GM04503 (cell line): ENCODE data around the gene PDPR.
"Not testable (repeated sequence)": the region's sequence is repeated elsewhere in the genome, so short reads cannot be mapped to it uniquely, and the experiment has no call there.

Experiments used
- DNase-seq: peaks from one replicate; pipeline ENCODE4 v3.0.0-alpha.2; 2012; ENCODE audit warnings: low read depth

The PDPR gene

DNA sequence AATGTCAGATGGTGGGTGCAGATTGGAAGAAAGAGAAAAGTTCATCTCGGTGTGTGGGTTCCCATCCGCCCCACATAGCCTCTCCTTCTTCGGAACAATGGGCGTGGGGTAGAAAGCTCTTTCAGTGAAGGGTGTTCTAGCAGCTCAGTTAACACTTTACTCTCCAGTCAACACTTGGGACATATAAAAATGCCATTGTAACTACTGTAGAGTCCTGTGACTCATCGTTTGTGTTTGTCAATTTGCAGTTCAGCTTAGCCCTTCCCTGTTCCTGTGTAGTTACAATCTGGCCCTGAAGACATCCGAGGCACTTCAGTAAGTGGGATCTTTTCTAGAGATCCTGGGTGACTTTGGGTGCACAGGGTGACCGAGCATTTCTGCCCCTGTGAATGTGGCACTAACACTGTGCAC lies 47.9 kb downstream of the PDPR start:
- DNase-seq = peak; percentile 30

DNA sequence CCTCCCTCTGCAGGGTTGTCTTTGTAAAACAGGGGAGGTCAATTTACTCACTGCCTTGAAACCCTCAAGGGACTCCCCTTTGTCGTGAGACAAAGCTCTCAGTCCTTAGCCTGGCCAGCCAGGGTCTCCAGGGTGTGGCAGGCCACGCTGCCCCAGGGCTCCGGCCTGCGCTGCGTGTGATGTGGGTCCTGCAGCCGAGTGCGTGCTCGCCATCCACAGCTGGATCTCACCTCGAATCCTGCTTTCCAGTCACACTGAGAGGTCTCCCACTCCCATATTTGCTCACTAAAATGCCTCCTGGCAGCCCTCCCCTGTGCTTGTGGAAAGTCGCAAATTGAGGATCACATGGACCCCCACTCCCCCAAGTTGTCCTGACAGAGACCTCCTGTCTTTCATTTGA lies 49.5 kb downstream of the PDPR start:
- no peak for DNase-seq

DNA sequence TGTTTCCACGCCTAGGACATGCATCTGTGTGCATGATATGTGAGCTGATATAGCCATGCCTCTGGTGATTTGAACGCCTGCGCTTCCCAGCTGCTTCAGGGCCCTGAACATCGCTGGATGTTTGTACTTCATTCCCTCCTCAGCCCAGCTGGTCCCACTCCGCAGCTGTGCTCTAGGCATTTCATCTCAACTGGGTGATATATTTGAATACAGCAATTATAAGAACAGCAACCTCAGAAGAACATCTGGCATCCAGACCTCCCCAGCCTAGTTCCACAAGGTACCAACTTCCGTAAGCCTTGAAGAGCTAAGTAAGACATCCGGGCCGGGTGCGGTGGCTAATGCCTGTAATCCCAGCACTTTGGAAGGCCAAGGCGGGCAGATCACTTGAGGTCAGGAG lies 52.6 kb downstream of the PDPR start:
- not testable (repeated sequence) for DNase-seq

DNA sequence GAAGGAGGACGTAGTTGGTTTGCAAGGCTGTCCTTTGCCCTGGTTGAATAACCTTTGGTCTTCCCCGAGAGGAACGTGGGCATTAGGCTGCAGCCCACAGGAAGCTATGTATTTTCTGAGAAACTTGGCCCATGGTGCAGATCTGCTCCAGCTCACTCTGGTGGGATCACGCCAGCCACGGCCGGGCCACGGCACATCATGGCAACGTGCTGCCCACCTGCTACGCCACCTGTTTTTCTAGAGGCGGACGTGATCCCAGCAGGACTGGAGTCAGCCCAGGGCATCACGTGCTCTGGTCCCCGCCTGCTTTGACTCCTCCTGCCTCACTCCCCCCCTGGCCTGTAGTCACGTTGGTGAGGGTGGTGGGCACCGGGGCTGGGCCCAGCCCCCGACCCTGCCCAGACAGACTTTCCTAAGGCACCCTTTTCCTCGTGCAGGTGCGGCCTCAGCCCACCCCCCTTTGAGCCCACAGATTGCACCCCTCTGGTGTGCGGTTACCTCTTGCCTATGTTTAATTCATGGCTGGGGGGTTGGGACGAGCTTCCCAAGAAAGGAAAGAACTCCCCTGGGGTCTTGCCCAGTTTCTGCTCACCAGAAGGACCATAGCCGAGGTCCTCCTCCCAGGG lies 59.2 kb downstream of the PDPR start, which contains the start of gene CLEC18C:
TSS of gene CLEC18C (plus strand) at position 576 of the 626 bp plus-strand sequence. CDS start 492 bp downstream, outside the sequence.
- not testable (repeated sequence) for DNase-seq

DNA sequence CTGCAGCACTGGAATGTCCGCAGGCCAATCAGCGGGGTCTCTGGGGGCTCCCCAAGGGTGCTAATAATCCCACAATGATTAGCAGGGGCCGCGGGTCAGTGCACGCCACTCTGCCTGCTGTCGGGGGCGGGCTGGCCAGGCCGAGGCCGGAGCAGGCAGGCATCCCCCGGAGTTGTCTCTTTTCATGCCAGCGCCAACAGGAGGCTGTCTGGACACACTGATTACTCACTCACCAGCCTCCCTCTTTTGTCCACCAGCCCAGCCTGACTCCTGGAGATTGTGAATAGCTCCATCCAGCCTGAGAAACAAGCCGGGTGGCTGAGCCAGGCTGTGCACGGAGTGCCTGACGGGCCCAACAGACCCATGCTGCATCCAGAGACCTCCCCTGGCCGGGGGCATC lies 59.8 kb downstream of the PDPR start:
- DNase-seq = not testable (repeated sequence)

- DNase-seq = not testable (repeated sequence)
These were observed 60.3 kb downstream of the PDPR start for GRCh38 chr16:70174387-70174932.

DNA sequence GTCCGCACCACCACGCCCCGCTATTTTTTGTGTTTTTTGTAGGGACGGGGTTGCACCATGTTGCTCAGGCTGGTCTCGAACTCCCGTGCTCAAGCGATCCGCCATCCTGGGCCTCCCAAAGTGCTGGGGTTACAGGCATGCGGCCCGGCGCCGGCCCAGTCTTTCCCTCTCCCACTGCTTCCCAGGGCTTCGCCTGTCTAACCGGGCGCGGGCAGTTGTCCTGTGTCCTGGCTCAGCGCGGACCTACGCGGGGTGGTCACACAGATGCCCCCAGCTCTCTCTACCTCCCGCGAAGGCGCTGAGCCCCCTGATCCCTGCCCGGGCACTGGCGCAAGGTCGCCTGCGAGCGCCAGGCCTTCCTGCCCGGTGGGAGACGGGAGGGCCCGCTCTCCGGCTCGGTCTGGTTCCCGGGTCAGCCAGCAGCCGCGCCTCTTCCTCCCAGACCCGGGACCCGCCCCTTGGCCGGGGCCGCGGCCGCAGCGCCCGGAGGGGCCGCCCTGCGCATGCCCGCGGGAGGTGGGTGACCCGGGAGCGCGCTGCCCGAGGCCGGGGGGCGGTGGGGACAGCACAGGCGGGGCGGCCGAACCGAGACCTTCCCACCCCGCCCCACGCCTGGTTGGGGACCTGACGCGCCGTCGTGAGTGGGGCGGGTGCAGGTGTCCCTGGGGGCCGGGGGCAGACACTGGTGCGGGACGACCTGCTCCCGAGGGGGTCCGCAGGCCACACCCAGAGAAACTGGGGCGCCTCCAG lies 73.9 kb downstream of the PDPR start:
- DNase-seq = not testable (repeated sequence)

DNA sequence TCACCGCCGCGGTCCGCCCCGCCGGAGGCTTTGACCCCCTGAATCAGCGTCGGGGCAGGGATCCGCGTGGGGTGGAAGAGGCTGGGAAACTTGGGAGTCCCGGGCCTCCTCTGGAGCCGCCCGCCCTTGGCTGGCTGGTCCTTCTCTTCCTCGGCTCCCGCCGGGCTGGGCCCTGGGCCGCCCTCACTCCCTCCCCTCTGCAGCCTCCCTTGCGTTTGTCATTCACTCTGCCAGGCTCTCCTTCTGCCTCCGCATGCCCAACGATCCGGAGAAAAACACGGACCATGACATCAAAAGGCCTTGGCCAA lies 74.4 kb downstream of the PDPR start:
- not testable (repeated sequence) for DNase-seq

DNA sequence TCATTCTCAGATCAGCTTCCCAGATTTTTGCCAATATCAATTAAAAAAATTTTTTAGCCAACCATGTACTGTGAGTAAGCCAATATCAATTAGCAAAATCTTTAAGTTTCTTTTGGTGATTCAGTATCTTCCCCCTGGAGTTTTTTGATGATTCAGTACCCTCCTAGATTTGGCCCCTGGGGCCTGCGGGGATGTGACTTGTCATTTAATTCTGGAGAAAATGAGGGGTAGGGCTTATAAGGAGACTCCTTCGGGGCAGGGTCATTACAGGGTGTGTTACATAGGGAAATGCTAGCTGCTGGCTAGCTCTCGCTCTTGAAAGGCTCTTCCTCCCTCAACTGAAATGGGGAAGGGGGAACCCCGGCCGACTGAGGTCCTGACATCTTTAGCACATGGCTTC lies 76.4 kb downstream of the PDPR start:
- not testable (repeated sequence) for DNase-seq

GRCh38 chr16:70196683-70197300 lies 82.7 kb downstream of the PDPR start:
- not testable (repeated sequence) for DNase-seq

DNA sequence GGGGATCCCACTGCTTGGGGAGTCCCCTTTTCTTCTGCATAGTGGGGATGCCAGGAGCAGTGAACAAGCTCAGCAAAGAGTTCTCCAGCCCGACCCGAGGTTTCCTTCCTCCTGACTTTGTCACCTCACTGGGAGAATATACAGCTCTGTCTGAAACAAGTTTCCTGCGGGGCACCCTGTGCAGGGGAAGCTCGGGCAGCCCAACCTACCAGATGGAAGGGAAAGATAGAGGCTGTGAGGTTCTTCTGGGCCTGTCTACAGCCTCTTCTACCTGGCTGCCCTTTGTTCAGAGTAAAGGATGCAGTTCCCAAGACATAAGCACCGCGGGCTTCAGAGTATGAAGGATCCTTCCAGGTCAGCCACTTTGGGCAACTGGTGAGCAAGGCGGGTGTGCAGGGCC lies 83.5 kb downstream of the PDPR start:
- not testable (repeated sequence) for DNase-seq

- not testable (repeated sequence) for DNase-seq
These were observed 84.1 kb downstream of the PDPR start for GRCh38 chr16:70198230-70198629.

- not testable (repeated sequence) for DNase-seq
These were observed 84.5 kb downstream of the PDPR start for GRCh38 chr16:70198666-70199065.

DNA sequence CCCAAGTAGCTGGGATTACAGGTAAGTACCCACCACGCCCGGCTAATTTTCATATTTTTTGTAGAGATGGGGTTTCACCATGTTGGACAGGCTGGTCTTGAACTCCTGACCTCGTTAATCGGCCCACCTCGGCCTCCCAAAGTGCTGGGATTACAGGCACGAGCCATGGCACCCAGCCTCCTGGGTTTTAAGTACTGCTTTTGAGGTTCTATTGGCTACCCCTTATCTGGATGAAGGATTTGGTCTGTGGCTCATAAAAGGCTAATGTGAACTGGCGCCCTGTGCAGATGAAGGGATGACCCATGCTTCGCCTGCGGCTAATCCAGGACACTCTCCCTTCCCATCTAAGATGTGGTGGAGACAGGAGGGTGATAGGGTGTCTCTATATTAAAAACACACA lies 85.0 kb downstream of the PDPR start:
- not testable (repeated sequence) for DNase-seq

DNA sequence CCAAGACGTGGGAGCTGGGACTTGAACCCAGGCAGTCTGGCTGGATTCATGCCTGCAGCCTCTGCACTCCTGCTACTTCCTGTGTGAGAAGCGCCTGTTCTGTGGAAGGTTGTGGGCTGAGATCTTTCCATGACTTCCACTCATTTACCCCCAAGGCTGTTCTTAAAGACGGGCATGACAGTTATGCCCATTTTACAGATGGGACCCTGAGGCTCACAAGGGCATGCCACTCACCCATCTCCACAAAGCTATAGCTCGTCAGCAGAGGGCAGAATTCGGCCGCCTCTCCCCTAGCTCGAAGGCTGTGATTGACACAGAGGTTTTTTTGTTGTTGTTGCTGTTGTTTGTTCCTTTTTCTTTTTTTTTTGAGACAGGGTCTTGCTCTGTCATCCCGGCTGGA lies 85.9 kb downstream of the PDPR start:
- not testable (repeated sequence) for DNase-seq

DNA sequence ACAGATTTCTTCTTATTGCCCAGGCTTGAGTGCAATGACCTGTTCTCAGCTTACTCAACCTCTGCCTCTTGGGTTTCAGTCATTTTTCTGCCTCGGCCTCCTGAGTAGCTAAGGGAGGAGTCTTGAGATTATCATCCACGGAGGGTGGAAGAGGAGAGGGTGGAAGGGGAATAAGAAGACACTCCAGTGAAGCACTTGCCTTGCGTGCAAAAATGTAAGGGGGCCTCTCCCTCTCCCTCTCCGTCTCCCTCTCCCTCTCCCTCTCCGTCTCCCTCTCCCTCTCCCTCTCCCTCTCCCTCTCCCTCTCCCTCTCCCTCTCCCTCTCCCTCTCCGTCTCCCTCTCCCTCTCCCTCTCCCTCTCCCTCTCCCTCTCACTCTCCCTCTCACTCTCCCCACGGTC lies 89.4 kb downstream of the PDPR start:
- DNase-seq = not testable (repeated sequence)

GRCh38 chr16:70204010-70204409 lies 89.9 kb downstream of the PDPR start:
- DNase-seq = not testable (repeated sequence)

GRCh38 chr16:70204668-70205405 lies 90.7 kb downstream of the PDPR start:
- DNase-seq = not testable (repeated sequence)

DNA sequence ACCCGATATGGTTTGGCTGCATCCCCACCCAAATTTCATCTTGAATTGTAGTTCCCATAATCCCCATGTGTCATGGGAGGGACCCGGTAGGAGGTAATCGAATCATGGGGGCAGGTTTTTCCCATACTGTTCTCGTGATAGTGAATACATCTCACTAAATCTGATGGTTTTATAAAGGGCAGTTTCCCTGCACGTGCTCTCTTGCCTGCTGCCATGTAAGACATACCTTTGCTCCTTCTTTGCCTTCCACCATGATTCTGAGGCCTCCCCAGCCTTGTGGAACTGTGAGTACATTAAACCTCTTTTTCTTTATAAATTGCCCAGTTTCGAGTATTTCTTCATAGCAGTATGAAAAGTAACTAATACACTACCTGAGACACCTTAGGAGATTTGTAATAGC lies 92.2 kb downstream of the PDPR start:
- not testable (repeated sequence) for DNase-seq
